Limb (tissue), 2 donors: ENCODE measurements around the gene PRKAG3.

Source experiments
- DNase-seq, 2 donors: peaks; one replicate each; pipeline ENCODE4 v3.0.0-alpha.2; 2016; ENCODE audit errors: extremely low spot score in 2 of 2

PRKAG3 gene

GRCh38 chr2:218839888-218840287, 8.3 kb upstream of the PRKAG3 start:
- no peak for DNase-seq

- no peak for DNase-seq
Measured at GRCh38 chr2:218839430-218839829, 7.8 kb upstream of the PRKAG3 start.

GRCh38 chr2:218837495-218837894, 5.9 kb upstream of the PRKAG3 start:
- no peak for DNase-seq

DNA sequence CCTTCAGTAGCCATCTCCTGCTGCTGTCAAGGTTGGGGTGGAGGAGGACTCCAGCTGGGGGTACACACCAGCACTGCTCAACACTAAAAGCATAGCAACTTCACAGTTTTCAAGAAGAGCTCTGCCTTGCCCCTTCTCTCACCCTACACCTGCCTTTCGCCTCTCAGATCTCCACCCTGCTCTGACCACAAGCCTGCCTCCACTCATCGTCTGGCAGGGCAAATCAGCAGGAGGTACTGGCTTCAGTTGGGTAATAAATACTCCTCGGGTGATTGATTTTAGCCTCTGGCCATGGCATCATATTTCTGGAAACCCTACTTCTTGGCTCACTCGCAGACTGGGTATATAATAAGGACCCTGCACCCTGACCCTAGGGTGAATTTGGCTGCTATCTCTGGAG, 3.1 kb upstream of the PRKAG3 start:
- no peak for DNase-seq

- DNase-seq = no peak
Measured at GRCh38 chr2:218833023-218833609, 1.5 kb upstream of the PRKAG3 start.

DNA sequence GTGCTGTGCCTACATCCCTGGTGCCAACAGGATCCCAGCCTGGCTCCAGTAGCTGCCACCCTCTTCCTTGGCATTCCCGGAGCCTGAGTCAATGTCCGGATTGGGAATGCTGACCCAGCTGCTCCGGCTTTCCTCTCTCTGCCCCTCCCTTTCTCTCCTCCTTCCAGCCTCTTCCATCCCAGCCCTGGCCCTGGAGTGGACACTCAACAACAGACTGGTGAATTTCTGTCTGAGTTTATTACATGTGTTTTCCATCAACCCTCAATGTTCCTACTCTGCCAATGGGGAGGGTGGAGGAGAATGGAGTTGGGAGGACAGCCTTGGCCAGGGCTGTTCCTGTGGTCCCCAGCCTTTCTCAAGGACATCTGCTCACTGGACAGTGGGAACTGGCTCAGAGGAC, 917 bp upstream of the PRKAG3 start:
- no peak for DNase-seq

DNA sequence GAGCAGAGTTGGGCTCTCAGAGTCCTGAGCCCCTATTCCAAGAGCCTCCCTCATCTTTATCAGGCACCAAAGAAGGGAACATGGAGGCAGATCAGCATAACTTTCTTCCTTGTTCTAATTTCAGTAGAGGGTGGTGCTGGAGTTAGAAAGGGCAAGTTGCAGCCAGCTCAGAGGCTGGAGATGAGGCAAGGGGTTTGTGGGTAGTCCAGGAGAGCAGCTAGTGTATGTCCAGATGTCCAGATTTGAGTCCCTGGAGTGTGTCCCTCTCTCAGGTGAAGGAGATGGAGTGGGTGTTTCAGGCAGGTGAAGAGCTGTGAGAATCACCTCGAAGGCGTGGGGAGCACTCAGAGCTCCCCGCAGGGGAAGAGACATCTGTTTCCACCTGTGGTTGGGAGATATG, 478 bp upstream of the PRKAG3 start:
- DNase-seq = no peak

- DNase-seq = no peak
Measured at GRCh38 chr2:218830526-218831306, 887 bp downstream of the PRKAG3 start.

- no peak for DNase-seq
Measured at GRCh38 chr2:218829868-218830451, 1.6 kb downstream of the PRKAG3 start.

DNA sequence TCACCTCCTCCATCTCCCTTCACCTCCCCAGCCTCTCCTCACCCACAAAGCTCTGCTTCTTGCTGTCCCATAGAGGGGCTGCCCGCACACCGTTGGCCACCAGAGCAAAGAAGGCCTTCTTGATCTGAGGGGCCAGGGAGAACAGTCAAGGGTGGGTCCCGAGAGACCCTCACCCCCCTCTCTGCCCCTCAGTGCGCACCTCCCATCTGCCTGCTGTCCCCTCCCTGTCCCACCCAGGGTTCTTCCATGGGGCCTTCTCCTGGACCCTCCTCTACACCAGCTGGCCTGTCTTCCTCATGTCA, 3.2 kb downstream of the PRKAG3 start:
- DNase-seq = no peak

GRCh38 chr2:218827701-218828476, 3.7 kb downstream of the PRKAG3 start:
- no peak for DNase-seq

- DNase-seq = no peak
Measured at GRCh38 chr2:218826791-218827190, 4.8 kb downstream of the PRKAG3 start.

DNA sequence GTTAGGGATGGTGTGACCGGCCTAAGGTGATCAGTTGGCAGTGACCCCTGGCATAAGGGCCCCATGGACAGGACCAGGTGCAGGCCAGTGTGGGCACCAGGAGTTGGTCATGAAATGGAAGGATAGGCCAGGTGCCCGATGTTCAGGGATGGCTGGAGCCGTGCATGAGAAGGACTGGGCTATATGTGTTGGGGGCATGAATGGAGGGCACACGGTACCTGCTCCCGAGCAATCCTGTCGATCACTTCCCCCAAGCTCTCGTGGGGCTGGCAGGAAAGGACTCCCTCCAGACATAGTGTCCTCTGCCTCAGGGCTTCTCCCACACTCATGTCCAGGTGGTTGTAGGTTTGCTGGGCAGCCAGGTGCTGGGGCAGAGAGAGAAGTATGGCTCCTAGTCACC, 7.6 kb downstream of the PRKAG3 start:
- DNase-seq = no peak

DNA sequence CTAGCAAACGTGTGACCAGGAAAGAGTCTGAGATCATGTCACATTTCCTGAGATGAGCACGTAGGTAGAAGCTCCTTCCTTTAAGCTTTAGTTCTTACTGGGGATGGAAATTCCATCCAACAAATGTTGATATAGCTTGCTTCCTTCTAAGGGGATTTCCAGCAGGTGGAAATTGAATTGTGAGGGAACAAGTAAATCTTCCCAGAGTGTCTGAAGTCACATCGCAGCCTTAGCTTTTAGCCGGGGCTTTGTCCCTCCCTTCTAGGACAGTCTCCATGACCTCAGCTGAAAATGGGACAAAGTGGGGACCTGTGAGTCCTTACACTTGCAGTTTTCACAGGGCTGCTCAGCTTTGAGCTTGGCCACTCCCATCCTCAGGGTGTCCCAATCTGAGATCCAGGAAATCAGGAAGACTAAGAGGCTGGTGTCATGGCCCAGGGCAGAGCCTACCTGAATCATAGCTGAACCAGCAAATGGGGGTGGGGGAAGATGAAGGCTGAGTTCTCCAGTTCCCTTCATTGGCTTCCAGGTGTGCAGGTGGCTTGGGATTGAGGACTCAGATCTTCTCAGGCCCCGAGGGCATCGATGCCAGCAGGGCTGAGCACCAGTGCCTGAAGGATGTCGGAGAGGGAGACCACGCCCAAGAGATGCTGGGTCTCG, 8.3 kb downstream of the PRKAG3 start:
- no peak for DNase-seq

- no peak for DNase-seq
Measured at GRCh38 chr2:218822622-218823021, 9.0 kb downstream of the PRKAG3 start.

- no peak for DNase-seq
Measured at GRCh38 chr2:218821605-218822211, 9.9 kb downstream of the PRKAG3 start.

DNA sequence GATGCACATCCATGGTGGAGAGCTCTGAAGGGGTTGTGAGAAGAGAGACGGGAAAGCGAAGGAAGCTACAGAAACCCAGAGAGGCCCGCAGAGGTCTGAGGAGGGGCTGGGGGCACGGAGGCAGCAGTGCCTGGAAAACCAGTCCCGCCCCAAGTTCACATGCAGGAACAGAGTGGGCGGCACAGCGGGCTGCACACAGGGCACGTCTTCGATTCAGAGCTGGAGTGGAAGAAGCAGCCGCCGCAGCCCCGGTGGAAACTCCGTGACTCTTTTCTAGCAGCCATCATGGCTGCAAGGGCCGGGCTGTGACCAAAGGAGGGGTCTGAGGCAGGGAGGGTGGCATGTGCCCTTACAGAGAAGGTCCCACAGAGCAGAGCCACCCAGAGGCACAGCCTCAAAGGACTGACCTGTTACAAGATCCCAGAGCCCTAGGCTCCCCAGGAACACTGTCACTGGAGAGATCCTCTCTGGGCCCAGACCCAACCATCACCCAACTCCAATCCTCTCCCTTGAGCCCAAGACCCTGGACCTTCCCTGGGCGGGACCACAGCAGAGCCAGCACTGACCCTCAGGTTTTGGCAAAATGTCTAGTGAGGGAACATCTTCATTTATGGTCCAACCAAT, 10.7 kb downstream of the PRKAG3 start:
- DNase-seq = no peak

DNA sequence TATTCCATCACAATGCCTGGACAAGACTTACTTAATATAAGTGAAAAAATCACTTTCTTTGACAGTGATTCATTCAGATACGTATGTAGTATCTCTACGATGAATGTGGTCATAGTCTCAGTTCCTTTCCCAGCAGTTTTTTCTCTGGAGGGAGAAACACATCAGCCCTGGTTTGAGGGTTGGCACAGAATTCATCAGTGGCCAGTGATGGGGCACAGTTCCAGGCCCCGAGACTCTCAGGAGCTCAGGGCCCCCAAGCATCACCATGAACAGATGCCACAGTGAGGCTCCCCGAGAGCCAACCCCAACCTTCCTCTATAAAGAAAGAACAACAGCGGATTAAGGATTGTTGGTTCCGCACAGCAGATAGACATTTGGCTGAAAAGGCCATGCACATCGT, 12.5 kb downstream of the PRKAG3 start:
- no peak for DNase-seq

- no peak for DNase-seq
Measured at GRCh38 chr2:218816561-218817011, 15.0 kb downstream of the PRKAG3 start.

DNA sequence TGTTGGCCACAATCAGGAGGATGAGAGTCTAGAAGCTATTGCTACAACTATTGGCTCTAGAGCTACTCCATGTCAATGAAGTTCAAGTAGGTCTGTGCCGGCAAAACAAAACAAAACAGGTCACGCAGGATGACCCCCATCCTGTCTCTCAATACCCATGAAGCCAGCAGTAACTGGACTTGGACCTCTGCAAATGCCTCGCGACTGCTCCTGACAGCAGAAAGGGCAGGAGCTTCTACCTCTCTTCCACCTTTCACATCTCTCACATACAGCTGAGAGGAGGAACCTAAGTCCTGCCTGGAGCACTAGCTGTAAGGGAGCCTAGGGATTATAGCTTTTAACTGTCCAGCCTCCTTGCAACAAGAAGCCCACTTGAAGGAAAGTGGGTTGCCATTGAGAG, 16.0 kb downstream of the PRKAG3 start:
- DNase-seq = no peak

- no peak for DNase-seq
Measured at GRCh38 chr2:218815244-218815637, 16.4 kb downstream of the PRKAG3 start.
